HG03108 (cell line): ENCODE measurements around the gene FBXO15.

Source experiments
- ATAC-seq: cut with Tn5 transposase; IDR thresholded peaks from one replicate; pipeline ENCODE4 v1.9.1; 2021; ENCODE audit warnings: moderate library complexity; ENCODE audit not compliant: unreplicated experiment

Gene FBXO15

DNA sequence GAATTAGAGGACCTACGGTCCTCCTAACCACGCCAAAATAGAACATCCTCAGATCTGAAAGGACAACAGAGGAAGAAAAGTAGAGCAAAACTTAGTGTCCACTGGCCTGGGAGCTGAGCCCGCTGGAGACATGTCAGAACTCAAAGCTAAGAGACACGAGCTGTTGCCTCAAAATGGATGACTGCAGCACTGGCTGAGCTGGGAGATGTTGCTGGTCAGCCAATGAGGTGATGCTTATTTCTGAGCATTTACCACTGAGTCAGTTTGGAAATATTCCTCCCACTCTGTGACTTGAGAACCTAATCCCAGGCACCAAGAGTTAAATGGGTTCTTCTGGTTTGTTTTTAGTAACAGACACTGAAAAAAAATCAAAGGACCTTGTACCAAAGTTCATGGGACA lies 32.6 kb downstream of the FBXO15 start:
- no peak for ATAC-seq

- no peak for ATAC-seq
These were observed 33.5 kb downstream of the FBXO15 start for GRCh38 chr18:74114116-74114515.

DNA sequence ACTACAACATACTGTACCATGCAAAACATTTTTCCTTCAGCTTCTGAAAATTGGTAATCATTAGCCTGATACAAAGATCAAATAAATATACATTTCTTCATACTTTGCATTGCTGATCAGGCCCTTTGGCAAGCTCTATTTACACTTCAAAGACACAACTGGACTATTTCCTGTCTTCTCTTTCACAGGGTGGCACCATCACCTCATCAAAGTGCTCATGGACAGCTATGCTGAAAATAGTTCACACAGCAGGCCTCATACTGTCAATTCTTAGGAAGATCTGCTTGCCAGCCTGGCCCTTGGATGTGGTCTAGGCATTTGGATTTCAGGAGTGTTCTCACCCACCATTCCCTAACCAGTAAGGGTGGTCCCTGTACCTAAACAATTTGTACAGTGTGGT lies 33.9 kb downstream of the FBXO15 start:
- ATAC-seq, result no peak

- no peak for ATAC-seq
These were observed 36.7 kb downstream of the FBXO15 start for GRCh38 chr18:74110976-74111375.

GRCh38 chr18:74110149-74110548 lies 37.5 kb downstream of the FBXO15 start:
- no peak for ATAC-seq

- ATAC-seq, result no peak
These were observed 39.2 kb downstream of the FBXO15 start for GRCh38 chr18:74108460-74108859.

GRCh38 chr18:74097803-74098202 lies 49.8 kb downstream of the FBXO15 start:
- ATAC-seq, result no peak

GRCh38 chr18:74092922-74093321 lies 54.7 kb downstream of the FBXO15 start:
- no peak for ATAC-seq

DNA sequence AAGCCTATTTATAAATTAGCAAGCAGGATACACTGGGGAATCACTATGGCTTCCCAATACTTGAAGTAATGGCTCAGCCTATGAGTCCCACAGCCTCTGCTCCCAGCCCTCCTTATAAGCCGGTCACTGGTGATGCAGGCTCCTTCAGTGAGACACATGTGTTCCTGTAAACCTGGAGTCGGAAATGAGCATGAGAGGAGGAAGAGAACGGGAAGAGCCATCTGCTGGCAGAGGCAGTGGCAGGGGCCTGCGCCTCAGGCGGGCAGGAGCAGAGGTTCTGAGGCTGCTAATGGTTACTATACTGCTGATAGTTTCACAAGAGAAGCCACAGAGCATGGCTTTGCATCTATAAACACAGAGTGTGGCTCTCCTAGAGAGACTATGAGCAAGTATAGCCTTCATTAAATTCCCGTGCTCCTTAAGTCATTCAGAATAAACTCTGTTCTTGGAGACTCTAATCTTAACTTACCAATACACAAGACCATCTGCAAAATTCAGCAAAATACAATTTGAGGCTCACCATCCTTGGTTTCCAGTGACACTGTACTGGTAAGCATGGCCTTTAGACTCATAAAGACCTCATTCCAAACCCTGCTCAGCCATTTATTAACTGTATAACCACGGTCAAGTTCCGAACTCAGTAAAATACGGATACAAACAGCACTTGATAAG lies 63.3 kb downstream of the FBXO15 start:
- no peak for ATAC-seq

- no peak for ATAC-seq
These were observed 64.1 kb downstream of the FBXO15 start for GRCh38 chr18:74083557-74083952.

DNA sequence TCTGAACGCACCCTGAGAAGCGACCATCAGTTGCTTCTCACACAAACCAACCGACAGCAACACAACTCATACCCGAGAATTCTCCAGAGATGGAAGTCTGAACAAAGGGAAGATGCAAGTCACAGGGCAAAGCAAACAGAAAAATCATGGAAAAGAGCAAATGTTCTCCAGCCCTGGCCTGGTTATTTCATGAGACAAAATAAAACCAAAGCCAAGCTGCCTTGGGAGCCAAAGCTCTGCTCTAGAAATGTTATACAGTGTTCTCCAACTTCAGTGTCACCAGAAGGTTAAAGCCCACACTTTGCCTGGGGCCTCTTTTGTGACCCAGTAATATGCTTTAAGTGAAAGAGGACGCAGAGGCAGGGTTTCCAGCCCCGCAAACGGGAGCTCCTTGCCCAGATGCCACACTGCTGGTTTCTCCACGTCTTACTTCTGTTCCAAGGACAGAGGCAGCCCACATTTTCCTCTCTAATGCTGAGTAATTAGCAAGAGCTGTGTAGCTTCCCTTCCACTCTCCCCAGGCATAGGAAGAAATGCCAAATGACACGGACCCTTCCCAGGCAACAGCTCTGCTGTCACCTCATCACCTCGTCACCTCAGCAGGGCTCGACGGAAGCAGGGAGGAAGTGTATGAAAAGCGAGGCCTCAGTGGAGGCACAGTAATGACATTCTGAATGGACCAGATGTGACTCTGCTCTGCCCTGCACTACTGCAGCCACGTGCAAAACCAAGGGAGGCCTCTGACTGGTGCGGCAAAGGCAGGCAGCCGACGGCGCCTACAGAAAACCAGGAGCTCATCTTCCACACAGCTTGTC lies 64.7 kb downstream of the FBXO15 start:
- peak; percentile 11 for ATAC-seq

DNA sequence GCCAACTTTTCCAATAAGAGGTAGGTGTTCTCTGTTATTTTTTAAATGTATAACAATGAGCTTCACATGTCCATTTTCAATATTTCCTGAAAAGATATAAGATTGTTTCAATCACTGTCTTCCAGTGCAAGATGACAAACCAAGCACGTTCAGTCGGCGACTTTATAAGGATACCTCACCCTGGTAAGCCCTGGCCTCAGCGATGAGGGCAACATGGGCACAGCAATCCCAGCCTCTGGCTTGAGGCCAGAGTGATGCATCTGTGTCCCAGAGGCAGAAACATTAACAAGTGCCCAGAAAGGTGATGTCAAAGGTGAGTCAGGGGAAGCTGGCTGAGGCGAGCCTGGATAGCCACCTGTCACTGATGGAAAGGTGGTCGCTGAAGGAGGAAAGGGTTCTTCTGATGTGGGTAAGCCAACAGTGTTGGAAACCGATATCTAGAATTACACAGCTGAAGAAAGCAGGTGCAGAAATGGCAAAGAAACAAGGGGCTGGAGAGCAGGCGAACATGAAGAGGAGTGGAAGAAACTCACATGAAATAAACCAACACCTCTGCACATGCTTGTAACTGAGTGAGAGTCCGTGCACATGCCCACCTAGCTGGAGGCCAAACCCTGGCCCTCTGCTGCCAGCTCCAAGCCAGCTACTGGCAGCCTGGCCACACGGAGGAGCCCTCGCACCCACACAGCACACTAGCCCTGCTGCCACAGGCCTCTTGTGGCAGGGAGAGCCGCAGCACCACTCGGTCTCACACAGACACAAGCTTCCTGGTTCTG lies 65.5 kb downstream of the FBXO15 start:
- ATAC-seq, result peak; percentile 97

DNA sequence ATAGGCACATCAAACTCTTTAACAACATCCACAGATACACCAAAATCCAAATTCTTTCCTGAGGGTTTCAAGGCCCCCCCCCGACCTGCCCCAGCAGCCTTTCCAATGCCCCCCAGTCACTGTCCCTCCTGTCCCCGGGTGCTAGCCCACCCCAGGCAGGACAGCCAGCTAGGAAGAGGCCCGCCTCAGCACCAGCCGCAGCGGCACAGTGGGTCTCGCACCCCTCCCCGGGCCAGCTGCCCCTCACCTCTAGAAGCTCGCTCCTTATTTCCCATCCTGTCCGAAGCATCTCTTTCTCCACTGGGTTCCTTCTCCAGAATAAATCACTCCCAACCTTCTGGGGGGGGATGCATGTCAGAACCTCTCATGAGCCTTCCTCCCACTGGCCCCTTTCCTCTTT lies 69.4 kb downstream of the FBXO15 start:
- no peak for ATAC-seq

GRCh38 chr18:74074668-74075564 lies 72.7 kb downstream of the FBXO15 start:
- no peak for ATAC-seq

DNA sequence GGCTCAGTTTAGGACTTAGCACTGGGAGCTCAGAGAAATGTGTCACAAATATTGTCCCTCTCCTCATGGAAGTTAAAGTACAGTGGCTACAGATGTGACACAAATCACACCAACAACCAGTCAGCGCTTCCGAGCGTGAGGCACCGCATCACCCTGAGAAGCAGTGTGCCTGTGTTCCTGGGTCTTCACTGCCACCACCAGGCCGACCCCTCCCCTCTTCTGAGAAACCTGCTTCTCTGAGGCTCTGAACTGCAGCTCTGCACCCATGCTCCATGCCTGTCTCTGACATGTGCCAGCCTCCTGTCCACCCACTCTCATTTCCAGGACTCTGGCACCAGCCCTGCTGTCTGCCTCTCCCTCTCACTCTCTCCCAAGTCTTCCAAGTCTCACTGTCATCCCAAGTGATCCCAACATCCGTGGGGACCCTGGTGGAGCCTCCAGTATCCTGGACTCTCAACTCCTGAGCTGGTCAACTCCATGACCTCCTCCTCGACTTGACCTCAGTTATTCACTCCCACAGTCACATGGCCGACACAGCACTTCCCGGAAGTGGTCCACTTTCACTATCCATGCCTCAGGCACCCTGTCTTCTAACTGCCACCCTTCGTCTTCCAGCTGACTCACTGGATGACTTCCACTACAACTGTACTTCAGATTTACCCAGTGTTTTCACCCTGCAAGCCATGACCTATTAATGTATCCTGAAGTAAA lies 73.5 kb downstream of the FBXO15 start:
- ATAC-seq, result no peak

DNA sequence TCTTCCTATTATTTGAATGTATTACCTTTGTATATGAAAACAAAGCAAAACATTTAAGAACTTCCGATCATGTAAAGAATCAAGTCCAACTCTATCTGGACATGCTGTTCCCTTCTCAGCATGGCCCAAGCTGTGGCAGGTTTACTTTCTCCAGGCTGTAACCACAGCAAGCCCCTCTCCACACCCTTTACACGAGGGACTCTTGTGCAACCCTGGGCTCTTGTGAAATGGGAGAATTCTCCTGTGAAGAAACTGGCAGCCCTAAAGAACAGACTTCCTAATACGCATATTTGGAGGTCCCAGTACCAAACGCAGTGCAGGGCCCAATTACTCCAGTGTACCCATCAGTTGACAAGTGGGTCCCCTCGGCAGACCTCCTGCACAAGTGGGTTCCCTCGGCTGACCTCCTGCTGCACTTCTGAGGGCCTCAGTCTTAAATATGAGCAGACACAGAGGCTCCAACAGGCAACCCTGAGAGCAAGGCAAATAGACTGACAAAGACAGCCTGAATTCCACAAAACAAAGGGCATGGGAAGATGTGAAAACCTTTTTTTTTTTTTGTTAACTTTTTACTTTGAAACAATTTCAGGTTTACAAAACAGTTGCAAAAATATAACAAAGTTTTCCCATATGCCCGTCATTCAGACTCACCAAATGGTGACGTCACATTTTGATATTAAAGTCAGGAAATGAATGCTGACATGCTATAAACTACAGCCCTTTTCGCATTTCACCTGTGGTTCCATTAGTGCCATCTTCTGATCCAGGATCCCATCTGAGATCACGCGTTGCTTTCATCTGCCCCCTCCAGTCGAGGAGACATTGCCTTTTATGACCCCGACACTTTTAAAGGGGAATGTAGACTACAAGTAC lies 78.2 kb downstream of the FBXO15 start:
- no peak for ATAC-seq

- ATAC-seq, result no peak
These were observed 79.3 kb downstream of the FBXO15 start for GRCh38 chr18:74068296-74068695.

DNA sequence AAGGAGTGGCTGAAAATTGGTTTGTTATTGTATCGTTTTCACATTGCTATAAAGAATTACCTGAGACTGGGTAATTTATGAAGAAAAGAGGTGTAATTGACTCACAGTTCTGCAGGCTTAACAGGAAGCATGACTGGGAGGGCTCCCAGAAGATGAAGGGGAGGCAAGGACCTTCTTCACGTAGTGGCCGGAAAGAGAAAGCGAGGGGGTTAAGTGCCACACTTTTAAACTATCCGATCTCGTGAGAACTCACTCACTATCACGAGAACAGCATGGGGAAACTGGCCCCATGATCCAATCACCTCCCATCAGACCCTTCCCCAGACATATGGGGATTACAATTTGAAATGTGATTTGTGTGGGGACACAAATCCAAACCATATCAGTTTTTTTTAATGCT lies 81.6 kb downstream of the FBXO15 start:
- no peak for ATAC-seq

DNA sequence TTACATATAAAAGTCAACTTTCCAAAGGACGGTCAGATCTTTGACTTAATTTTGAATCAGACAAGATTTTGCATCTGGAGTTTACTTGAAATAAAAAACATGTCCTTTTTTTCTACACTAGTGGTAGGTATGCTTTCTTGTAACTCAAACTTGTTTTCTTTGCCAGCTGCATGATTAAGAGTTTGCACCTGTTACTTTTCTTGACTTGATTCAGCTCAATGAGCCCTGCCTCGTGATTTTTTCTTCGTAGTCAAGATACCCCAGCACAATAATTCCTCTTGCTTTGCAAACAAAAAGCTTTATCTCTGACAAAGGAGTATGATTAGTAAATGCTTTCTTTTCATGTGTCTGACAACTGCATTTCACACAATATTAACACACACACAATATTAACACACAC lies 82.3 kb downstream of the FBXO15 start:
- ATAC-seq, result no peak
